Endothelial cell (in vitro differentiated cells): ENCODE results near the gene CPVL. TPM values are rescaled to one million over a fixed set of nuclear protein-coding genes. Genes with fewer than 3 reads are reported as not detected.

Source experiments
- DNase-seq: peaks from one replicate; pipeline ENCODE4 v3.0.0; 2021; ENCODE audit warnings: low spot score
- H3K27ac Mint-ChIP-seq: one replicate; pipeline ENCODE4 v1.8.0; 2021; ENCODE audit warnings: mixed read lengths, inconsistent platforms; ENCODE audit not compliant: unreplicated experiment
- H3K27me3 Mint-ChIP-seq: one replicate; pipeline ENCODE4 v1.8.0; 2021; ENCODE audit warnings: mild to moderate bottlenecking, moderate library complexity, mixed read lengths, inconsistent platforms; ENCODE audit not compliant: unreplicated experiment
- H3K36me3 Mint-ChIP-seq: one replicate; pipeline ENCODE4 v1.8.0; 2021; ENCODE audit warnings: mild to moderate bottlenecking, low read depth, mixed read lengths, inconsistent platforms; ENCODE audit not compliant: unreplicated experiment
- H3K4me1 Mint-ChIP-seq: one replicate; pipeline ENCODE4 v1.8.0; 2021; ENCODE audit warnings: mild to moderate bottlenecking, mixed read lengths, inconsistent platforms; ENCODE audit not compliant: unreplicated experiment
- H3K4me3 Mint-ChIP-seq: one replicate; pipeline ENCODE4 v1.8.0; 2021; ENCODE audit warnings: mild to moderate bottlenecking, mixed read lengths, inconsistent platforms; ENCODE audit not compliant: unreplicated experiment
- H3K9me3 Mint-ChIP-seq: one replicate; pipeline ENCODE4 v1.8.0; 2021; ENCODE audit warnings: mixed read lengths, inconsistent platforms; ENCODE audit not compliant: unreplicated experiment
- CTCF ChIP-seq: fragments of 200-600 bp; sonication (generic); IDR thresholded peaks from one replicate; pipeline ENCODE4 v1.5.0; 2021; ENCODE audit warnings: antibody characterized with exemption; ENCODE audit not compliant: unreplicated experiment
- total RNA-seq: library from RNA; stranded (reverse); fragmentation: NEBNext Ultra II Directional; extraction: Animal tissue kit (Norgen Biotek cat#: 25700); gene quantifications from one replicate; pipeline ENCODE4 v1.2.1, GENCODE V29; 2021; ENCODE audit not compliant: unreplicated experiment

CPVL gene
- total RNA-seq, 1 donor from 2014 or later: 21.8 TPM

DNA sequence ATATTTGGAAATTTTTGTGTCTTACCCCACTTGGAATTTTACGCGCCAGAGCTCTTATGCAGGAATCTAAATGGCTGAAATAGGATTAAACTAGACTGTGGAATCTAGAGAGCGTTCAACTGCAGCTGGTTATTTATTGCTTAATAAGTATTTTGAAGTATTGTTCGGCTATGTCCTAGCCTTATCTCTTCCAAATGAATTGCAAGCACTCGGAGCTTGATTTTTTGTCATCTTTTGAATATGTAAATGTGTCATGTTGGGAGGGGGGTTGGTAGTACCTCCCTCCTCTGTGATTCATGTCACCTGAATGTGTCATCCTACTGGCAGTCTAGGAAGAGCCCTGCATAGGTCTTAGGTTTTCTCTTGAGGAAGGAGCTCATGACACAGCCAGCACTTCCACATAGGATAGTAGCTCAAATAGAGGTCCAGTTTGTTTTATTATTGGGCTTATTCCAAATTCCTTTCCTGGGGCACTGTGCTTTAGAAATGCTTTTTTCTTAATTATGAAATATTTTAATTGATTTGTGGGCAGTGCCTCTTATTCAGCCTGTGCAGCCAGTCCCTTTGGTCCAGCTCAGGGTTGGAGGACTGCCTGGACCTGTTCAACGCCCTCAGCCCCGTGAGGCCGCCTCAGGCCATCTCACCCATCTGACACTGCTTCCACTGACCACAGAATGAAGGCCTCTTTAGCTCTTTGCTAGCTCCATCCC lies 165.7 kb downstream of the CPVL start:
- no peak for DNase-seq
- no peaks in the 10 kb centered on the region for H3K36me3 Mint-ChIP-seq
- no peak for TF ChIP-seq CTCF
- no peaks in the 10 kb centered on the region for H3K27me3 Mint-ChIP-seq
- no peak overlapping the region for H3K4me3 Mint-ChIP-seq
- no peak overlapping the region for H3K27ac Mint-ChIP-seq
- peaks cover 2% of the 10 kb centered on the region for H3K4me1 Mint-ChIP-seq
- no peaks in the 10 kb centered on the region for H3K9me3 Mint-ChIP-seq

- H3K4me1 Mint-ChIP-seq: peaks cover 2% of the 10 kb centered on the region
- no peak for TF ChIP-seq CTCF
- H3K9me3 Mint-ChIP-seq: no peaks in the 10 kb centered on the region
- H3K27ac Mint-ChIP-seq: no peak overlapping the region
- no peak overlapping the region for H3K4me3 Mint-ChIP-seq
- H3K27me3 Mint-ChIP-seq: no peaks in the 10 kb centered on the region
- H3K36me3 Mint-ChIP-seq: no peaks in the 10 kb centered on the region
- DNase-seq: no peak
Observed at GRCh38 chr7:28979776-28980175, 166.6 kb downstream of the CPVL start.

DNA sequence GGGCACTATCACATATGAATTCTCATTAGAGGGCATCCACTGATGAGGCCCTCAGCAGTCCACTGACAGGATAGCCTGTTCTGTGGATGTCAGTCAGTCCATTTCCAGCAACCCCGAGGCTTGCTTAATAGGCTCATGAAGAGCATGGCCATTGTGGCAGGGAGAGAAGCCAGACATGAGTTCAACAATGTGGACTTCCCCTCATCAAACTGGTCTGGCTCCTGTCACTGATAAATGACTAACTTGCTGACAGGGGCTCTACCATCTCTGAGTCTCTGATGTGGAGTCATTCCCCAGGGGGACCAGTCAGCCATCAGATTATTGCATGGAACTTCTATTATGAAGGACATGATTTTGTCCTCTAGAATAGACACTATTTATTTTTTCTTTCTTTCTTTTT lies 168.5 kb downstream of the CPVL start:
- no peak overlapping the region for H3K4me3 Mint-ChIP-seq
- TF ChIP-seq CTCF: no peak
- no peaks in the 10 kb centered on the region for H3K4me1 Mint-ChIP-seq
- no peak for DNase-seq
- no peaks in the 10 kb centered on the region for H3K9me3 Mint-ChIP-seq
- no peaks in the 10 kb centered on the region for H3K36me3 Mint-ChIP-seq
- no peaks in the 10 kb centered on the region for H3K27me3 Mint-ChIP-seq
- H3K27ac Mint-ChIP-seq: no peak overlapping the region

DNA sequence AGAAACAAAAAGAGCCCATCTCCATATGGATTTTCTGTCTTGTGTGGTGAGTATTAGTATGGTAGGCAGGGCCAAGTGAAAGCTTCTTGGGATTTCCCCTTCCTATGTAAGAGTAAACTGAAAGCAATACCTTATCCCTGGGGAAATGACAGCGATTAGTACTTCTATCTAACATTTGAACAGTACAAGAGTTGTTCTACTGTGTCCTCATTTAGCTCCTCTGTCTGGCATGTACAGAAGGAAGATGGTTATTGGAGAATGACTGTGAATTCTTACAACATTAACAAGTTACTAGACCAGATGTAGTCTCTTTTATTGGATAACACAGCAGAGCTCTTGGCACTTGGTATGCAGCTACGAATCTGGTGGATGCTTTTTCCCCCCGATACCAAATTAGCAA lies 170.3 kb downstream of the CPVL start:
- H3K36me3 Mint-ChIP-seq: no peaks in the 10 kb centered on the region
- H3K9me3 Mint-ChIP-seq: no peaks in the 10 kb centered on the region
- H3K4me1 Mint-ChIP-seq: no peaks in the 10 kb centered on the region
- no peak overlapping the region for H3K4me3 Mint-ChIP-seq
- H3K27ac Mint-ChIP-seq: no peak overlapping the region
- DNase-seq: no peak
- H3K27me3 Mint-ChIP-seq: no peaks in the 10 kb centered on the region
- no peak for TF ChIP-seq CTCF

DNA sequence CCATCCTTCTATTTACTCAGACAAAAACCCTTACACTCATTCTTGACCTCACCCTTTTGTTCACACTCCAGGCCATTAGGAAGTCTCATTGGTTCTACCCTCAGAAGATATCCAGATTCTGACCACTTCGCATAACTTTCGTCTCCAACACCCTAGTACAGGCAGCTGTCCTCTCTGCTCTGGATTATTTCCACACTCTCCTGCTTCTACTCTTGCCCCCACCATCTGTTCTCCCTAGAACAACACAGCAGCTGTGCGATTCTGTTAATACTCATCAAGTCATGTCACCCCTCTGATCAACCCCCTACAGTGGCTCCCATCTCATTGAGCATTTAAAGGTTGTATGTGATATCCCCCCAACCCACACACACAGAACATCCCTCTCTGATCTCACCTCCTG lies 172.7 kb downstream of the CPVL start:
- no peak overlapping the region for H3K4me3 Mint-ChIP-seq
- no peak for TF ChIP-seq CTCF
- no peak for DNase-seq
- H3K27ac Mint-ChIP-seq: no peak overlapping the region
- no peaks in the 10 kb centered on the region for H3K36me3 Mint-ChIP-seq
- H3K27me3 Mint-ChIP-seq: no peaks in the 10 kb centered on the region
- no peaks in the 10 kb centered on the region for H3K4me1 Mint-ChIP-seq
- no peaks in the 10 kb centered on the region for H3K9me3 Mint-ChIP-seq
